ENCODE results near the gene CCL11. TPM values are rescaled to one million over a fixed set of nuclear protein-coding genes. Genes with fewer than 3 reads are reported as not detected.

CCL11 gene
- total RNA-seq, 2 donors from 2014 or later = 1.1 TPM; not detected in 1

GRCh38 chr17:34275881-34276280, 9.7 kb upstream of the CCL11 start:
- Histone ChIP-seq H3K27ac (no peak overlapping the region), H3K36me3 (no peaks in the 10 kb centered on the region), H3K4me1 (replicated peaks) (no peaks in the 10 kb centered on the region), H3K9me3 (no peaks in the 10 kb centered on the region), H3K27me3 (replicated peaks; ENCODE audit: insufficient read depth) (no peaks in the 10 kb centered on the region), H3K4me3 (no peak overlapping the region)
- no peak for TF ChIP-seq POLR2A (IDR thresholded peaks at IDR 0.05)
- TF ChIP-seq POLR2AphosphoS5 (IDR thresholded peaks at IDR 0.05) = no peak
- TF ChIP-seq, protein P1, sequence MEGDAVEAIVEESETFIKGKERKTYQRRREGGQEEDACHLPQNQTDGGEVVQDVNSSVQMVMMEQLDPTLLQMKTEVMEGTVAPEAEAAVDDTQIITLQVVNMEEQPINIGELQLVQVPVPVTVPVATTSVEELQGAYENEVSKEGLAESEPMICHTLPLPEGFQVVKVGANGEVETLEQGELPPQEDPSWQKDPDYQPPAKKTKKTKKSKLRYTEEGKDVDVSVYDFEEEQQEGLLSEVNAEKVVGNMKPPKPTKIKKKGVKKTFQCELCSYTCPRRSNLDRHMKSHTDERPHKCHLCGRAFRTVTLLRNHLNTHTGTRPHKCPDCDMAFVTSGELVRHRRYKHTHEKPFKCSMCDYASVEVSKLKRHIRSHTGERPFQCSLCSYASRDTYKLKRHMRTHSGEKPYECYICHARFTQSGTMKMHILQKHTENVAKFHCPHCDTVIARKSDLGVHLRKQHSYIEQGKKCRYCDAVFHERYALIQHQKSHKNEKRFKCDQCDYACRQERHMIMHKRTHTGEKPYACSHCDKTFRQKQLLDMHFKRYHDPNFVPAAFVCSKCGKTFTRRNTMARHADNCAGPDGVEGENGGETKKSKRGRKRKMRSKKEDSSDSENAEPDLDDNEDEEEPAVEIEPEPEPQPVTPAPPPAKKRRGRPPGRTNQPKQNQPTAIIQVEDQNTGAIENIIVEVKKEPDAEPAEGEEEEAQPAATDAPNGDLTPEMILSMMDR (IDR thresholded peaks at IDR 0.05) = no peak
- WGBS = 0% methylated on average over 1 of the region's 1 CpG
- intact Hi-C loops (cut with DNase I) = no loop called here
- DNase-seq (ENCODE audit: low spot score) = no peak

DNA sequence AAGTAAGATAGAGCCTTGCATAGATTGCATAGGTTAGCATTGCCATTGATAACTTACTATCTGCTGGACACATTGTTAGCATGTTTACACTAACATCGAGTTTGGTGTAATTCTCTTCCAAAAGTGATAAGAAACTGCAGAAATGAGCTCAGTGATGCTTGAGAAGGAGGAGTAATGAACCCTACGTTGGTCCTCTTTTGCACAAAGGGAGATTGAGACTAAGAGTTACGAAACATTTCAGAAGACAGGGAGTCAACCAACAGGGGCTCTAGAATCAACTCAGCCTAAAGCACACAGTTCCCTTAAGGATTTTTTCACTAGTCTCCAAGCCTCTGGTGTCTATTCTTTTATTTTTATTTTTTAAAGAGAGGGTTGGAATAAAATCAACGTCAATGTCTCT, 8.7 kb upstream of the CCL11 start:
- Histone ChIP-seq H3K4me1 (replicated peaks) (no peaks in the 10 kb centered on the region), H3K9me3 (no peaks in the 10 kb centered on the region), H3K27me3 (replicated peaks; ENCODE audit: insufficient read depth) (no peaks in the 10 kb centered on the region), H3K36me3 (no peaks in the 10 kb centered on the region), H3K27ac (no peak overlapping the region), H3K4me3 (no peak overlapping the region)
- WGBS = 61% methylated on average over 4 of the region's 4 CpGs
- intact Hi-C loops (cut with DNase I) = no loop called here
- no peak for DNase-seq (ENCODE audit: low spot score)
- TF ChIP-seq, protein P1 (IDR thresholded peaks at IDR 0.05) = no peak
- no peak for TF ChIP-seq POLR2AphosphoS5 (IDR thresholded peaks at IDR 0.05)
- TF ChIP-seq POLR2A (IDR thresholded peaks at IDR 0.05) = no peak

DNA sequence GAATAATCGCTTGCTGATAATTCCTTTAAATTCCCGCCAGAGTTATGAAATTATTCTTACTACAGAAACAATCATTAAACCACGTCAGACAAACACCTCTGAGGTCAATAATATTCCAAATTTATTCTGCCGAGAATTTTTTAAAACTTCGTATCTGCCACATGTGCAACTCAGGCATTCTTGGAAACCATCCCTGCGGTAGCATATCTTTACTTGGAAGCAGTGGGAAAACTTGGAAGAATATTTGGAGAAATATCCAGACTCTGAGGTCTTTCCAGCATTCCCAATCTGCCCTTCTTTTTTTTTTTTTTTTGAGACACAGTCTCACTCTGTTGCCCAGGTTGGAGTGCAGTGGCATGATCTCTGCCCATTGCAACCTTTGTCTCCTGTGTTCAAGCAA, 2.0 kb upstream of the CCL11 start:
- Histone ChIP-seq H3K27ac (no peak overlapping the region), H3K4me1 (replicated peaks) (no peaks in the 10 kb centered on the region), H3K4me3 (no peak overlapping the region), H3K27me3 (replicated peaks; ENCODE audit: insufficient read depth) (no peaks in the 10 kb centered on the region), H3K36me3 (no peaks in the 10 kb centered on the region), H3K9me3 (no peaks in the 10 kb centered on the region)
- DNase-seq (ENCODE audit: low spot score) = no peak
- intact Hi-C loops (cut with DNase I) = no loop called here
- TF ChIP-seq, protein P1 (IDR thresholded peaks at IDR 0.05) = no peak
- TF ChIP-seq POLR2AphosphoS5 (IDR thresholded peaks at IDR 0.05) (no peak), POLR2A (IDR thresholded peaks at IDR 0.05) (no peak)
- 82% methylated on average over 6 of the region's 6 CpGs for WGBS

- H3K9me3 ChIP-seq = no peaks in the 10 kb centered on the region
- DNase-seq (ENCODE audit: low spot score) = no peak
- intact Hi-C loops (cut with DNase I) = no loop called here
- no peaks in the 10 kb centered on the region for H3K4me1 ChIP-seq (replicated peaks)
- no peaks in the 10 kb centered on the region for H3K27me3 ChIP-seq (replicated peaks; ENCODE audit: insufficient read depth)
- H3K27ac ChIP-seq = no peak overlapping the region
- H3K4me3 ChIP-seq = no peak overlapping the region
- 18% methylated on average over 2 of the region's 2 CpGs for WGBS
- no peaks in the 10 kb centered on the region for H3K36me3 ChIP-seq
- TF ChIP-seq POLR2AphosphoS5 (IDR thresholded peaks at IDR 0.05) (no peak), POLR2A (IDR thresholded peaks at IDR 0.05) (no peak)
- TF ChIP-seq, protein P1 (IDR thresholded peaks at IDR 0.05) = no peak
Observed at GRCh38 chr17:34287875-34288274, 2.3 kb downstream of the CCL11 start.

GRCh38 chr17:34290586-34290985, 5.0 kb downstream of the CCL11 start:
- no peak overlapping the region for H3K4me3 ChIP-seq
- no peaks in the 10 kb centered on the region for H3K27me3 ChIP-seq (replicated peaks; ENCODE audit: insufficient read depth)
- 58% methylated on average over 4 of the region's 4 CpGs for WGBS
- no peak for DNase-seq (ENCODE audit: low spot score)
- H3K36me3 ChIP-seq = no peaks in the 10 kb centered on the region
- no peak overlapping the region for H3K27ac ChIP-seq
- H3K4me1 ChIP-seq (replicated peaks) = no peaks in the 10 kb centered on the region
- H3K9me3 ChIP-seq = no peaks in the 10 kb centered on the region
- no peak for TF ChIP-seq POLR2A (IDR thresholded peaks at IDR 0.05)
- TF ChIP-seq, protein P1 (IDR thresholded peaks at IDR 0.05) = no peak
- TF ChIP-seq POLR2AphosphoS5 (IDR thresholded peaks at IDR 0.05) = no peak
- intact Hi-C loops (cut with DNase I) = no loop called here
